Measurements from ENCODE around the gene TRIP13. TPM values are rescaled to one million over a fixed set of nuclear protein-coding genes. Genes with fewer than 3 reads are reported as not detected.
"Not testable (repeated sequence)": the region's sequence is repeated elsewhere in the genome, so short reads cannot be mapped to it uniquely, and the experiment has no call there.

The TRIP13 gene
- total and polyA plus RNA-seq, 2 experiments from 2014 or later, result 42.5 to 44.8 TPM

GRCh38 chr5:915346-915745, 22.7 kb downstream of the TRIP13 start:
- not testable (repeated sequence) for H3K9me3 Mint-ChIP-seq; DNase-seq (ENCODE audit: low spot score); H3K27ac Mint-ChIP-seq; ATAC-seq; H3K9me2 ChIP-seq (ENCODE audit: insufficient read depth); H3F3A ChIP-seq (replicated peaks; ENCODE audit: low read depth); H3K4me2 ChIP-seq; H3K4me1 Mint-ChIP-seq; H3K27ac ChIP-seq (ENCODE audit: low read depth); H3K27me3 Mint-ChIP-seq (ENCODE audit: insufficient read depth, low read depth, poor library complexity); H3K27me3 ChIP-seq (ENCODE audit: insufficient read depth); H3K4me1 ChIP-seq (ENCODE audit: insufficient read depth); H2AFZ ChIP-seq; H3K4me3 ChIP-seq; H3K79me2 ChIP-seq (replicated peaks; ENCODE audit: insufficient read depth); H3K4me3 Mint-ChIP-seq
- peaks cover 71% of the 10 kb centered on the region for H3K36me3 Mint-ChIP-seq (ENCODE audit: low read depth)
- H4K20me1 ChIP-seq (replicated peaks; ENCODE audit: insufficient read depth), result peaks cover 12% of the 10 kb centered on the region; the same call in 1 of the 2 replicates
- peaks cover 31% of the 10 kb centered on the region for H3K36me3 ChIP-seq (ENCODE audit: insufficient read depth)

- no peak overlapping the region for H3K4me3 Mint-ChIP-seq
- H3K36me3 Mint-ChIP-seq (ENCODE audit: low read depth), result peaks cover 65% of the 10 kb centered on the region
- TF ChIP-seq CREB1 (CRISPR knock-in tag; IDR thresholded peaks at IDR 0.05; ENCODE audit: low read depth), result no peak
- TF ChIP-seq CTCF (conservative IDR thresholded peaks at IDR 0.05; ENCODE audit: low read depth in 2 of 2), result no peak
These were observed 23.3 kb downstream of the TRIP13 start for GRCh38 chr5:915946-916345.

DNA sequence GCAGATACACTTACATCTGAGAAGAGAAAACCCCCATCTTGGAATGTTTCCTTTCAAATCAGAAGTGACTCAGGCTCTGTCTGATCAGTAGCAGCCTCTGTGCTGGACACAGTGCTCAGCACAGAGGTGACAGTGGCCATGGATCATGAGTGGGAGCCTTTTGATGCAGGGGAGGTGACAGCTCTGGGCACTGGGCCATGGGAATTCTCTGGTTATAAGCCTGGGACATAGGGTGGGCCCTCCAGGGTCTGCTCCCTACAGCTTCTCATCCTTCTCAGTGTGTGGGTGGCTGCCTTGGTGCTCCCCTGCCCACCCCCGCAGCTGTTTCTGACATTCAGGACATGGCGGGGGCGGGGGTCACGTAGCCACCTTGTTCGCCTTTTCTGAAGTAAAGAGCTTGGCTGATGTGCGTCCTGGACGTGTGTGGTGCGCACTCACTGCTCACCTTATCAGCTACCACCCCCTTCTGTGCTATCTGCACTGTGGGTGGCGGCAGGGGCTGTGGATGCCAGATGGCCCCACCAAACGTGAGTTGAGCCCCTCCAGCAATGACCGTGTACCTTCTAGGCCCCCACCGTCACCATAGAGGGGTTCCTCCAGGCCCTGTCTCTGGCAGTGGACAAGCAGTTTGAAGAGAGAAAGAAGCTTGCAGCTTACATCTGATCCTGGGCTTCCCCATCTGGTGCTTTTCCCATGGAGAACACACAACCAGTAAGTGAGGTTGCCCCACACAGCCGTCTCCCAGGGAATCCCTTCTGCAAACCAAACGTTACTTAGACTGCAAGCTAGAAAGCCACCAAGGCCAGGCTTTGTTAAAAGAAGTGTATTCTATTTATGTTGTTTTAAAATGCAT, 24.0 kb downstream of the TRIP13 start:
- Histone ChIP-seq H3K9me2 (ENCODE audit: insufficient read depth) (no peaks in the 10 kb centered on the region), H3F3A (replicated peaks; ENCODE audit: low read depth) (no peaks in the 10 kb centered on the region), H3K27me3 (ENCODE audit: insufficient read depth) (no peaks in the 10 kb centered on the region), H3K4me2 (no peak overlapping the region), H3K27ac (ENCODE audit: low read depth) (no peak overlapping the region), H3K4me1 (ENCODE audit: insufficient read depth) (no peaks in the 10 kb centered on the region), H3K79me2 (replicated peaks; ENCODE audit: insufficient read depth) (no peaks in the 10 kb centered on the region), H3K4me3 (no peak overlapping the region), H3K36me3 (ENCODE audit: insufficient read depth) (peaks cover 31% of the 10 kb centered on the region), H2AFZ (no peak overlapping the region), H4K20me1 (replicated peaks; ENCODE audit: insufficient read depth) (peaks cover 14% of the 10 kb centered on the region; the same call in 1 of the 2 replicates)
- H3K9me3 Mint-ChIP-seq, result no peaks in the 10 kb centered on the region
- H3K36me3 Mint-ChIP-seq (ENCODE audit: low read depth), result peaks cover 63% of the 10 kb centered on the region
- ATAC-seq, result no peak
- H3K4me3 Mint-ChIP-seq, result no peak overlapping the region
- no peak for TF ChIP-seq JUNB (IDR thresholded peaks at IDR 0.05; ENCODE audit: unreplicated experiment)
- TF ChIP-seq POLR2AphosphoS5 (IDR thresholded peaks at IDR 0.05; ENCODE audit: low read depth), result no peak
- no peak for TF ChIP-seq EZH2 (IDR thresholded peaks at IDR 0.05; ENCODE audit: low read depth, unreplicated experiment)
- TF ChIP-seq, protein P1, sequence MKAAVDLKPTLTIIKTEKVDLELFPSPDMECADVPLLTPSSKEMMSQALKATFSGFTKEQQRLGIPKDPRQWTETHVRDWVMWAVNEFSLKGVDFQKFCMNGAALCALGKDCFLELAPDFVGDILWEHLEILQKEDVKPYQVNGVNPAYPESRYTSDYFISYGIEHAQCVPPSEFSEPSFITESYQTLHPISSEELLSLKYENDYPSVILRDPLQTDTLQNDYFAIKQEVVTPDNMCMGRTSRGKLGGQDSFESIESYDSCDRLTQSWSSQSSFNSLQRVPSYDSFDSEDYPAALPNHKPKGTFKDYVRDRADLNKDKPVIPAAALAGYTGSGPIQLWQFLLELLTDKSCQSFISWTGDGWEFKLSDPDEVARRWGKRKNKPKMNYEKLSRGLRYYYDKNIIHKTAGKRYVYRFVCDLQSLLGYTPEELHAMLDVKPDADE (IDR thresholded peaks at IDR 0.05), result no peak
- TF ChIP-seq ZNF114 (CRISPR knock-in tag; IDR thresholded peaks at IDR 0.05), result no peak
- TF ChIP-seq ZNF331 (CRISPR knock-in tag; IDR thresholded peaks at IDR 0.05; ENCODE audit: low read depth), result no peak
- peaks cover 7% of the 10 kb centered on the region for H3K27me3 Mint-ChIP-seq (ENCODE audit: insufficient read depth, low read depth, poor library complexity)
- DNase-seq (ENCODE audit: low spot score), result no peak
- H3K27ac Mint-ChIP-seq, result no peak overlapping the region
- no peaks in the 10 kb centered on the region; the same call in 2 of the 3 replicates for H3K4me1 Mint-ChIP-seq

More at GRCh38 chr5:915946-916345, 23.3 kb downstream of the TRIP13 start:
- H3K27me3 Mint-ChIP-seq (ENCODE audit: insufficient read depth, low read depth, poor library complexity), result peaks cover 7% of the 10 kb centered on the region
- peaks cover 31% of the 10 kb centered on the region for H3K36me3 ChIP-seq (ENCODE audit: insufficient read depth)
- no peaks in the 10 kb centered on the region for H3K9me3 Mint-ChIP-seq
- H3K4me3 ChIP-seq, result no peak overlapping the region
- H3K27me3 ChIP-seq (ENCODE audit: insufficient read depth), result no peaks in the 10 kb centered on the region
- no peaks in the 10 kb centered on the region for H3K79me2 ChIP-seq (replicated peaks; ENCODE audit: insufficient read depth)
- H3K4me2 ChIP-seq, result no peak overlapping the region
- H3K4me1 Mint-ChIP-seq, result no peaks in the 10 kb centered on the region; the same call in 2 of the 3 replicates
- H3K4me1 ChIP-seq (ENCODE audit: insufficient read depth), result no peaks in the 10 kb centered on the region
- no peaks in the 10 kb centered on the region for H3K9me2 ChIP-seq (ENCODE audit: insufficient read depth)
- no peaks in the 10 kb centered on the region for H3F3A ChIP-seq (replicated peaks; ENCODE audit: low read depth)
- ATAC-seq (no peak), DNase-seq (ENCODE audit: low spot score) (no peak)
- H3K27ac Mint-ChIP-seq, result no peak overlapping the region
- no peak overlapping the region for H2AFZ ChIP-seq
- H3K27ac ChIP-seq (ENCODE audit: low read depth), result no peak overlapping the region
- peaks cover 14% of the 10 kb centered on the region; the same call in 1 of the 2 replicates for H4K20me1 ChIP-seq (replicated peaks; ENCODE audit: insufficient read depth)

DNA sequence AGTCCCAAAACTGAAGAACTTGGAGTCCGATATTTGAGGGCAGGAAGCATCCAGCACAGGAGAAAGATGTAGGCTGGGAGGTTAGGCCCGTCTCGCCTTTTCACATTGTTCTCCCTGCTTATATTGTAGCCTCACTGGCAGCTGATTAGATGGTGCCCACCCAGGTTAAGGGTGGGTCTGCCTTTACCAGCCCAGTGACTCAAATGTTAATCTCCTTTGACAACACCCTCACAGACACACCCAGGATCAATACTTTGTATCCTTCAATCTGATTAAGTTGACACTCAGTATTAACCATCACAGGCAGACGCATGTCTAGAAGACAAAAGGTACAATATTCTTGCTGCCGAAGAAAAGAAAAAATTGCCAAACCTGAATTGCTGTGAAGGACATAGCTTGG, 26.0 kb downstream of the TRIP13 start:
- H3F3A ChIP-seq (replicated peaks; ENCODE audit: low read depth); DNase-seq (ENCODE audit: low spot score); H2AFZ ChIP-seq; H3K4me3 Mint-ChIP-seq; H3K4me2 ChIP-seq; H3K27me3 ChIP-seq (ENCODE audit: insufficient read depth); ATAC-seq; H3K27me3 Mint-ChIP-seq (ENCODE audit: insufficient read depth, low read depth, poor library complexity); H3K4me1 ChIP-seq (ENCODE audit: insufficient read depth); H3K4me3 ChIP-seq; H3K9me2 ChIP-seq (ENCODE audit: insufficient read depth); H3K9me3 Mint-ChIP-seq; H3K4me1 Mint-ChIP-seq; H3K79me2 ChIP-seq (replicated peaks; ENCODE audit: insufficient read depth): not testable (repeated sequence)
- 0 out of 2 replicates have a peak, but pooled peaks cover 15% of the 10 kb centered on the region for H4K20me1 ChIP-seq (replicated peaks; ENCODE audit: insufficient read depth)
- H3K36me3 ChIP-seq (ENCODE audit: insufficient read depth), result peaks cover 31% of the 10 kb centered on the region
- peak overlapping the region; percentile 70; the same call in 1 of the 2 replicates for H3K27ac Mint-ChIP-seq
- 0 out of 2 replicates have a peak overlapping the region, but pooled peaks have one; percentile 72 for H3K27ac ChIP-seq (ENCODE audit: low read depth)
- H3K36me3 Mint-ChIP-seq (ENCODE audit: low read depth), result peaks cover 47% of the 10 kb centered on the region
